A673 (cell line): Measurements from ENCODE around the gene FCHSD2.

Experiments
- CTCF ChIP-seq: fragments of 300-800, 200-600 bp; sonication (generic); conservative IDR thresholded peaks from 2 replicates; pipeline ENCODE4 v1.5.1; 2017; ENCODE audit warnings: low read depth, mild to moderate bottlenecking, antibody characterized with exemption, low read length, moderate library complexity, mixed read lengths
- EZH2 ChIP-seq: fragments of 200-600 bp; sonication (generic); IDR thresholded peaks from 2 replicates; pipeline ENCODE4 v1.6.1; 2017; ENCODE audit warnings: borderline replicate concordance, low read depth, mild to moderate bottlenecking, mixed read lengths, antibody characterized with exemption, low read length; ENCODE audit not compliant: poor library complexity, severe bottlenecking

- TF ChIP-seq CTCF = no peak
- no peak for TF ChIP-seq EZH2
Observed at GRCh38 chr11:73140213-73141030, 1.7 kb downstream of the FCHSD2 start.
